Ovary (tissue), 3 donors: ENCODE results near the gene UBE2QL1.

Source experiments
- EP300 ChIP-seq: sonication (generic); formaldehyde crosslinking; IDR thresholded peaks from one replicate; pipeline ENCODE4 v1.6.1; 2017; ENCODE audit warnings: antibody characterized with exemption
- POLR2A ChIP-seq: fragments of 450-650 bp; IDR thresholded peaks from one replicate; pipeline ENCODE4 v1.6.1; 2017; ENCODE audit warnings: antibody characterized with exemption, mild to moderate bottlenecking, moderate library complexity
- TF ChIP-seq, protein P1 (sequence below), 3 donors: fragments of 450-650 bp in 2 of 3; fragments of 200-600 bp in 1 of 3; IDR thresholded peaks; one replicate each; pipeline versions ENCODE4 v1.5.1 to v1.8.0; 2016 to 2022; ENCODE audit warnings: antibody characterized with exemption in 3 of 3, mild to moderate bottlenecking in 1 of 3
- donor health status: DM: no; HTN: no; CAD: no.

DNA sequence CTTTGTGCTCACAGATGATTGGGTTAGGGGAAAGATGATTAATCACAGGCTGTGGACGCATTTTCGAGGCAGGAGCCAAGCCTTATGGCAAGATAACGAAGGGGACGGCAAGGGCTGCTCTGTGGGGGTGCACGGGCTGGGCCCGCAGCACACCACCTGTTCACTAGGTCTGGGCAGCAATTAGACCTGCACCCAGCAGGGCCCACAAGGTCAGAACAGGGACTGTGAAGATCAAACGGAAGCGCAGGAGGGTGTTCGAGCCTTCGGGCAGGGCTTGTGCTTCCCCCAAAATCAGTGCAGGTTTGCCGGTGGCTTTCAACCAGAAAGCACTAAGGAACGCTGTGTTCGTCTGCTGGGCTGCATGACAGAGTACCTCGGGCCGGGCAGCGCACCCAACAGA is 73.7 kb downstream of the UBE2QL1 start:
- TF ChIP-seq, protein P1, sequence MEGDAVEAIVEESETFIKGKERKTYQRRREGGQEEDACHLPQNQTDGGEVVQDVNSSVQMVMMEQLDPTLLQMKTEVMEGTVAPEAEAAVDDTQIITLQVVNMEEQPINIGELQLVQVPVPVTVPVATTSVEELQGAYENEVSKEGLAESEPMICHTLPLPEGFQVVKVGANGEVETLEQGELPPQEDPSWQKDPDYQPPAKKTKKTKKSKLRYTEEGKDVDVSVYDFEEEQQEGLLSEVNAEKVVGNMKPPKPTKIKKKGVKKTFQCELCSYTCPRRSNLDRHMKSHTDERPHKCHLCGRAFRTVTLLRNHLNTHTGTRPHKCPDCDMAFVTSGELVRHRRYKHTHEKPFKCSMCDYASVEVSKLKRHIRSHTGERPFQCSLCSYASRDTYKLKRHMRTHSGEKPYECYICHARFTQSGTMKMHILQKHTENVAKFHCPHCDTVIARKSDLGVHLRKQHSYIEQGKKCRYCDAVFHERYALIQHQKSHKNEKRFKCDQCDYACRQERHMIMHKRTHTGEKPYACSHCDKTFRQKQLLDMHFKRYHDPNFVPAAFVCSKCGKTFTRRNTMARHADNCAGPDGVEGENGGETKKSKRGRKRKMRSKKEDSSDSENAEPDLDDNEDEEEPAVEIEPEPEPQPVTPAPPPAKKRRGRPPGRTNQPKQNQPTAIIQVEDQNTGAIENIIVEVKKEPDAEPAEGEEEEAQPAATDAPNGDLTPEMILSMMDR (IDR thresholded peaks at IDR 0.05): no peak
- no peak for TF ChIP-seq POLR2A
- no peak for TF ChIP-seq EP300
